Nephron (organoid): ENCODE results near the gene GLIPR2.
"Not testable (repeated sequence)": the region's sequence is repeated elsewhere in the genome, so short reads cannot be mapped to it uniquely, and the experiment has no call there.

Source experiments
- H3K27ac Mint-ChIP-seq, 3 experiments: 2 replicates each; pipeline ENCODE4 v1.8.0; 2020; ENCODE audit warnings: mixed read lengths in 3 of 3, mild to moderate bottlenecking in 2 of 3, moderate library complexity in 1 of 3
- H3K27me3 Mint-ChIP-seq: 2 replicates; pipeline ENCODE4 v1.8.0; 2021; ENCODE audit warnings: low read depth, mild to moderate bottlenecking, moderate library complexity, mixed read lengths
- H3K36me3 Mint-ChIP-seq: 2 replicates; pipeline ENCODE4 v1.8.0; 2020; ENCODE audit warnings: low read depth, mixed read lengths
- H3K4me1 Mint-ChIP-seq: 2 replicates; pipeline ENCODE4 v1.8.0; 2020; ENCODE audit warnings: mixed read lengths
- H3K4me3 Mint-ChIP-seq, 3 experiments: 2 replicates each; pipeline ENCODE4 v1.8.0; 2020; ENCODE audit warnings: mild to moderate bottlenecking in 3 of 3, mixed read lengths in 3 of 3, moderate library complexity in 2 of 3
- H3K9me3 Mint-ChIP-seq: 2 replicates; pipeline ENCODE4 v1.8.0; 2020; ENCODE audit warnings: mixed read lengths
- CTCF ChIP-seq, 3 experiments: fragments of 200-600 bp; sonication (generic); IDR thresholded peaks; one replicate each; pipeline ENCODE4 v1.5.0; 2021; ENCODE audit warnings: antibody characterized with exemption in 3 of 3; ENCODE audit not compliant: unreplicated experiment in 3 of 3

GLIPR2 gene

DNA sequence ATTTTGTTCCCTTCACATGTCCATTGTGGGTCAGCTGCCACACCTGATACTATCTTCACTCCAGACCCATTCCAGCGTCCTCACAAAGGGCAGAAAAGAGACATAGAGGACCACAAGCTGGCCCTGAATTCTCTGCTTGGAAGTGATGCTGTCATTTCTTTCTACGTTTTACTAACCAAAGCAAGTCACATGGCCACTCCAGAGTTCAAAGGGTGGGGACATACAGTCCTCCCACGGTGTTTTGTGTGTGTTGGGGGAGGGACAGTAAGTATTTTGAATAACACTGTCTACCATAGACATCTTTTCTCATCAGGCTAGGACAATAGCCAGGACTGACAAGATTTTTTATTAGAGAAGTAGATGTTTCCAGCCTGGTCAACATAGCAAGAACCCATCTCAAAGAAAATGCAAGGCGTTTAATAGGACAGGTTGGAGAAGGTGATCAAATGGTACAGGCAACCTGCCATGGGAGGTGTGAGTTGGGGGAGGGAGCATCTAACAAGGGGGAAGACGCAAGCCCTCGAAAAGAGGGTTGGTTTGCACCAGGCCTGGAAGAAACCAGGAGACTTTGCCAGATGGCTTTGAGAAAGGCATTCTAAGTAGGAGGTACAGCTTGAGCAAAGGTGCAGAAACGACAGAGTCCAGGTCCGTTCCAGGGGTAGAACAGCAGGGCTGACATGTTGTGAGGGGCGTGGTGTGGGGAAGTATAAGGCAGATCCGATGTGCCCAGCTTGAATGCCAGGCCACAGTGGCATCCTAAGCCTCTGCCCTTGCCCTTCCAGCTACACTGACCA, 11.3 kb upstream of the GLIPR2 start:
- no peaks in the 10 kb centered on the region for H3K27me3 Mint-ChIP-seq
- TF ChIP-seq CTCF (IDR thresholded peaks at IDR 0.05; ENCODE audit: unreplicated experiment in 3 of 3): no peak
- H3K4me1 Mint-ChIP-seq: no peaks in the 10 kb centered on the region
- H3K9me3 Mint-ChIP-seq: no peaks in the 10 kb centered on the region
- no peak overlapping the region for H3K27ac Mint-ChIP-seq
- peaks cover 14% of the 10 kb centered on the region for H3K36me3 Mint-ChIP-seq
- H3K4me3 Mint-ChIP-seq: no peak overlapping the region

- no peak overlapping the region for H3K4me3 Mint-ChIP-seq
- H3K27me3 Mint-ChIP-seq: no peaks in the 10 kb centered on the region
- H3K27ac Mint-ChIP-seq: no peak overlapping the region
- no peaks in the 10 kb centered on the region for H3K4me1 Mint-ChIP-seq
- TF ChIP-seq CTCF (IDR thresholded peaks at IDR 0.05; ENCODE audit: unreplicated experiment in 3 of 3): no peak
- H3K36me3 Mint-ChIP-seq: peaks cover 14% of the 10 kb centered on the region
- no peaks in the 10 kb centered on the region for H3K9me3 Mint-ChIP-seq
These were observed 10.4 kb upstream of the GLIPR2 start for GRCh38 chr9:36126016-36126730.

DNA sequence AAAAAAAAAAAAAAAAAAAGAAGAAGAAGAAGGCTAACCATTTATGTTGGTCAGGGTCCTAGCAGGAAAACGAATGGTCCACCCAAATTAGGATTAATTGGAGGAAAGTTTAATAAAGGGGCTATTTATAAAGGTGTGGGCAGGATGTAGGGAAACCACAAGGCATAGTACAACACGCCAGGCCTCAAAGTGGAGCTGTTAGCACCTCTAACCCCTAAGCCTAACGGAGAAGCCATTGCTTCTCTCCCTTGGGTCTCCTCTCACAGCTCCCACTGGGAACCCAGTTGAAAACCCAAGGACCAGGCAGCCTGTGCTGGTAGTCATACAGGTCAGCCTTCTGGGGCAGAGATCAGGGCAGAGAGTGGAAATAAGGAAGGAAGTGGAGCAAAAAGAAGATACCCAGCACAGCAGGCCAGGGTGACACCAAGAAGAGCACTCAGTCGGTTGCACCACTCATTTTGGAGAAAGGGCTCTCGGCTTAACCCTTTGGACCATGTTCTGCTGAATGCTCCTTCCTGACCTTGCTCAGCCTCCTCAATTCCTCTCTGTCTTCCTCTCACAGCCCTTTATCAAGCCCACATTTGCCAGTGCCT, 8.8 kb upstream of the GLIPR2 start:
- H3K4me3 Mint-ChIP-seq: no peak overlapping the region
- H3K36me3 Mint-ChIP-seq: peaks cover 4% of the 10 kb centered on the region
- TF ChIP-seq CTCF (IDR thresholded peaks at IDR 0.05; ENCODE audit: unreplicated experiment in 3 of 3): no peak
- no peak overlapping the region for H3K27ac Mint-ChIP-seq
- H3K27me3 Mint-ChIP-seq: no peaks in the 10 kb centered on the region
- no peaks in the 10 kb centered on the region for H3K9me3 Mint-ChIP-seq
- no peaks in the 10 kb centered on the region for H3K4me1 Mint-ChIP-seq

GRCh38 chr9:36128349-36128748, 8.2 kb upstream of the GLIPR2 start:
- Mint-ChIP-seq H3K27ac (no peak overlapping the region), H3K27me3 (peaks cover 1% of the 10 kb centered on the region), H3K36me3 (no peaks in the 10 kb centered on the region), H3K4me1 (no peaks in the 10 kb centered on the region), H3K9me3 (no peaks in the 10 kb centered on the region), H3K4me3 (no peak overlapping the region)
- no peak for TF ChIP-seq CTCF (IDR thresholded peaks at IDR 0.05; ENCODE audit: unreplicated experiment in 3 of 3)

DNA sequence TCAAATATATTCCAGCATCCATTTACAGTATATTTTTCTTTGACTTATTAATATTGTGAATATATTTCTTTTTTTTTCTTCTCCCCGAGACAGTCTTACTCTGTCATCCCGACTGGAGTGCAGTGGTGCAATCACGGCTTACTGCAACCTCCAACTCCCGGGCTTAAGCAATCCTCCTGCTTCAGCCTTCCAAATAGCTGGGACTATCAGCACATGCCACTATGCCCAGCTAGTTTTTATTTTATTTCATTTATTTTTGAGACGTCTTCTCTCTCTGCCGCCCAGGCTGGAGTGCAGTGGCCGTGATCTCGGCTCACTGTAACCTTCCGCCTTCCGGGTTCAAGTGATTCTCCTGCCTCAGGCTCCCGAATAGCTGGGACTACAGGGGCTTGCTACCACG, 7.4 kb upstream of the GLIPR2 start:
- Mint-ChIP-seq H3K9me3 (no peaks in the 10 kb centered on the region), H3K4me3 (no peak overlapping the region), H3K27me3 (peaks cover 9% of the 10 kb centered on the region), H3K4me1 (no peaks in the 10 kb centered on the region), H3K27ac (no peak overlapping the region), H3K36me3 (no peaks in the 10 kb centered on the region)
- no peak for TF ChIP-seq CTCF (IDR thresholded peaks at IDR 0.05; ENCODE audit: unreplicated experiment in 3 of 3)

- not testable (repeated sequence) for H3K4me1 Mint-ChIP-seq, H3K36me3 Mint-ChIP-seq, H3K27ac Mint-ChIP-seq, H3K9me3 Mint-ChIP-seq, H3K4me3 Mint-ChIP-seq
- H3K27me3 Mint-ChIP-seq: peaks cover 28% of the 10 kb centered on the region
These were observed 4.9 kb upstream of the GLIPR2 start for GRCh38 chr9:36131666-36132065.
